HepG2 (cell line): ENCODE measurements around the gene C20orf204. TPM values are rescaled to one million over a fixed set of nuclear protein-coding genes. Genes with fewer than 3 reads are reported as not detected.

ENCODE experiments used
- AHDC1 ChIP-seq: sonication (generic); formaldehyde crosslinking; IDR thresholded peaks from 2 replicates; pipeline ENCODE4 v1.5.1; 2020; ENCODE audit warnings: mild to moderate bottlenecking, missing genetic modification reagents, borderline replicate concordance
- CSRNP2 ChIP-seq: sonication (generic); formaldehyde crosslinking; conservative IDR thresholded peaks from 2 replicates; pipeline ENCODE4 v1.8.0; 2022; ENCODE audit warnings: low read depth, missing genetic modification reagents
- ELK4 ChIP-seq: sonication (generic); formaldehyde crosslinking; IDR thresholded peaks from 2 replicates; pipeline ENCODE4 v1.9.0; 2021; ENCODE audit warnings: missing genetic modification reagents, borderline replicate concordance
- FOXO4 ChIP-seq: sonication (generic); formaldehyde crosslinking; conservative IDR thresholded peaks from 2 replicates; pipeline ENCODE4 v1.8.1; 2023; ENCODE audit warnings: missing genetic modification reagents
- GZF1 ChIP-seq: sonication (generic); formaldehyde crosslinking; IDR thresholded peaks from 2 replicates; pipeline ENCODE4 v1.5.1; 2020; ENCODE audit warnings: mild to moderate bottlenecking, missing genetic modification reagents
- NFIC ChIP-seq: IDR thresholded peaks from 2 replicates; pipeline ENCODE4 v1.6.1; 2012; ENCODE audit warnings: mild to moderate bottlenecking, low read length, inconsistent platforms
- PRDM15 ChIP-seq: sonication (generic); formaldehyde crosslinking; IDR thresholded peaks from 2 replicates; pipeline ENCODE4 v1.4.0; 2020; ENCODE audit warnings: missing genetic modification reagents
- PRMT3 ChIP-seq: sonication (generic); formaldehyde crosslinking; IDR thresholded peaks from 2 replicates; pipeline ENCODE4 v1.8.1; 2022; ENCODE audit warnings: low read depth, mild to moderate bottlenecking, moderate library complexity, missing genetic modification reagents, borderline replicate concordance
- STAT5B ChIP-seq: sonication (generic); formaldehyde crosslinking; IDR thresholded peaks from 2 replicates; pipeline ENCODE4 v1.4.0; 2020; ENCODE audit warnings: missing genetic modification reagents
- ZBTB14 ChIP-seq: sonication (generic); formaldehyde crosslinking; IDR thresholded peaks from 2 replicates; pipeline ENCODE4 v1.4.0; 2020; ENCODE audit warnings: missing genetic modification reagents
- ZBTB7B ChIP-seq: sonication (generic); formaldehyde crosslinking; IDR thresholded peaks from 2 replicates; pipeline ENCODE4 v1.4.0; 2020; ENCODE audit warnings: missing genetic modification reagents
- ZC3H13 ChIP-seq: sonication (generic); formaldehyde crosslinking; IDR thresholded peaks from 2 replicates; pipeline ENCODE4 v1.8.1; 2023; ENCODE audit warnings: mild to moderate bottlenecking, missing genetic modification reagents, moderate library complexity
- polyA plus RNA-seq, 8 experiments: library from polyadenylated mRNA; depleted of rRNA in 3 of 8; stranded (reverse) in 7 of 8; unstranded in 1 of 8; fragments of >200 nt; fragmentation: Illumina TruSeq in 4 of 8; extraction: Trizol in 4 of 8; gene quantifications; 2 replicates each; pipeline versions ENCODE4 v1.2.1 to v1.2.3, GENCODE V29; 2011 to 2016; ENCODE audit warnings: low read depth in 4 of 8, missing spikeins in 1 of 8, mixed read lengths in 1 of 8; ENCODE audit not compliant: insufficient read depth in 1 of 8
- total RNA-seq, 5 experiments: library from RNA; depleted of rRNA; stranded (reverse); fragments of >200 nt; fragmentation: Illumina TruSeq; extraction: Trizol; gene quantifications; 2 replicates each; pipeline ENCODE4 v1.2.3, GENCODE V29; 2016; ENCODE audit warnings: low read depth in 1 of 5

The C20orf204 gene
- total and polyA plus RNA-seq, 2 of the 13 experiments (the other 11 are each of a cell fraction or from before 2014, with no cell fraction given), result 22.1 to 80.0 TPM

DNA sequence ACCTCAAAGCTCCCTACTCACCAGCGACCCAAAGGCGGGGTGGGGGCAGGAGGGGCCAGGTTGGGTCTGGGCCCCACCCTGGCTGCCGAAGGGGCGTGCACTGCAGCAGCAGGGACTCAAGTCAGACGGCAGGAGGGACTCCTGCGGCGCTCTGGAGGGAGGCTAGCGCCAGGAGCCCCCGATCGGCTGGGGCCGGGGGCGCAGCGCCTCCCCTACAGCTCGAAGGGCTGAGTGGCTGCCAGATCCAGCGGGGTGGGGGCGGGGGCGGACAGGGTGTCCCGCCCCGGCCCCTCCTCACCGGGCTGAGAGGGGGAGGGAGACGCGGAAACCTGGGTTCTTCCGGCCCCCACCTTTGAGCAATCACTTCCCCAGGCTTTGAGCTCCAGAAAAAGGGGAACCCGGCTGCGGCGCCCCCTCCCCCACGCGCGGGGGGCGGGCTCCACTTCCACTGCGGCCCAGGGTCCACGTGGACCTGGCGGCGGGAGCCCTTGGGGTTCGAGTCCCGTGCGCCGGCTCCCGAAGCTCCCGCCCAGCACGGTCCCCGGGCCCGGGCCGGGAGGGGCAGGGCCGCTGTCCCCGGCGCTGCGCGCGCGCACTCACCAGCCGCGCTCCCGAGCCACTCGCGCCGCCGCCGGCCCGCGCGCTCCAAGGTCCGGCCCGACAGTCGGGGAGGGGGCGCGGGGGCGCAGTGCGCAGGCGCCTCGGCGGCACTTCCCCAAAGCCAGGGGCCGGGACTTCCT lies 43.5 kb downstream of the C20orf204 start, which contains the start of gene RGS19 (continued):
- TF ChIP-seq PRDM15 (CRISPR knock-in tag) (no peak), PRMT3 (CRISPR knock-in tag) (no peak), STAT5B (CRISPR knock-in tag) (no peak), ZBTB14 (CRISPR knock-in tag) (peak; percentile 89), NFIC (no peak), ZBTB7B (CRISPR knock-in tag) (no peak), FOXO4 (CRISPR knock-in tag) (no peak), CSRNP2 (CRISPR knock-in tag) (no peak), ZC3H13 (CRISPR knock-in tag) (0 out of 2 replicates have a peak, but pooled peaks have one; percentile 26), ELK4 (CRISPR knock-in tag) (no peak), AHDC1 (CRISPR knock-in tag) (no peak), GZF1 (no peak)
